Nucleus accumbens (tissue), 56 donors: Measurements from ENCODE around the gene RAB44.

ENCODE experiments used
- DNase-seq, 56 donors: peaks; one replicate each; lab custom pipeline; 2025; lab: John Stamatoyannopoulos, UW

Gene RAB44

DNA sequence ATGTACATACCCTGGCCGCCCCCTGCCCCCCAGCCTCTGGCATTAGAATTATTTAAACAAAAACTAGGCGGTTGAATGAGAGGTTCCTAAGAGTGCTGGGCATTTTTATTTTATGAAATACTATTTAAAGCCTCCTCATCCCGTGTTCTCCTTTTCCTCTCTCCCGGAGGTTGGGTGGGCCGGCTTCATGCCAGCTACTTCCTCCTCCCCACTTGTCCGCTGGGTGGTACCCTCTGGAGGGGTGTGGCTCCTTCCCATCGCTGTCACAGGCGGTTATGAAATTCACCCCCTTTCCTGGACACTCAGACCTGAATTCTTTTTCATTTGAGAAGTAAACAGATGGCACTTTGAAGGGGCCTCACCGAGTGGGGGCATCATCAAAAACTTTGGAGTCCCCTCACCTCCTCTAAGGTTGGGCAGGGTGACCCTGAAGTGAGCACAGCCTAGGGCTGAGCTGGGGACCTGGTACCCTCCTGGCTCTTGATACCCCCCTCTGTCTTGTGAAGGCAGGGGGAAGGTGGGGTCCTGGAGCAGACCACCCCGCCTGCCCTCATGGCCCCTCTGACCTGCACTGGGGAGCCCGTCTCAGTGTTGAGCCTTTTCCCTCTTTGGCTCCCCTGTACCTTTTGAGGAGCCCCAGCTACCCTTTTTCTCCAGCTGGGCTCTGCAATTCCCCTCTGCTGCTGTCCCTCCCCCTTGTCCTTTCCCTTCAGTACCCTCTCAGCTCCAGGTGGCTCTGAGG is 11.5 kb upstream of the RAB44 start:
- no peak for DNase-seq

DNA sequence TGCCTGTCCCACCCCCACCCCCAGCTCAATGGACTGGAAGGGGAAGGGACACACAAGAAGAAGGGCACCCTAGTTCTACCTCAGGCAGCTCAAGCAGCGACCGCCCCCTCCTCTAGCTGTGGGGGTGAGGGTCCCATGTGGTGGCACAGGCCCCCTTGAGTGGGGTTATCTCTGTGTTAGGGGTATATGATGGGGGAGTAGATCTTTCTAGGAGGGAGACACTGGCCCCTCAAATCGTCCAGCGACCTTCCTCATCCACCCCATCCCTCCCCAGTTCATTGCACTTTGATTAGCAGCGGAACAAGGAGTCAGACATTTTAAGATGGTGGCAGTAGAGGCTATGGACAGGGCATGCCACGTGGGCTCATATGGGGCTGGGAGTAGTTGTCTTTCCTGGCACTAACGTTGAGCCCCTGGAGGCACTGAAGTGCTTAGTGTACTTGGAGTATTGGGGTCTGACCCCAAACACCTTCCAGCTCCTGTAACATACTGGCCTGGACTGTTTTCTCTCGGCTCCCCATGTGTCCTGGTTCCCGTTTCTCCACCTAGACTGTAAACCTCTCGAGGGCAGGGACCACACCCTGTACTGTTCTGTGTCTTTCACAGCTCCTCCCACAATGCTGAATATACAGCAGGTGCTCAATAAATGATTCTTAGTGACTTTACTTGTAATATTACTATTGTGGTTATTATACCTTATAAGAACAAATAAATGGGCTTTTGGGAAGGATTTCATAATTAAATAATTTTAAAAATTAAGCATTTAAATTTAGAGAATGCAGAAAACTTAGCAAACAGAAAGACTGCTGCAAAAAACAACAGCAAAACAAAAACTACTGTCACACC is 10.7 kb upstream of the RAB44 start:
- no peak for DNase-seq

DNA sequence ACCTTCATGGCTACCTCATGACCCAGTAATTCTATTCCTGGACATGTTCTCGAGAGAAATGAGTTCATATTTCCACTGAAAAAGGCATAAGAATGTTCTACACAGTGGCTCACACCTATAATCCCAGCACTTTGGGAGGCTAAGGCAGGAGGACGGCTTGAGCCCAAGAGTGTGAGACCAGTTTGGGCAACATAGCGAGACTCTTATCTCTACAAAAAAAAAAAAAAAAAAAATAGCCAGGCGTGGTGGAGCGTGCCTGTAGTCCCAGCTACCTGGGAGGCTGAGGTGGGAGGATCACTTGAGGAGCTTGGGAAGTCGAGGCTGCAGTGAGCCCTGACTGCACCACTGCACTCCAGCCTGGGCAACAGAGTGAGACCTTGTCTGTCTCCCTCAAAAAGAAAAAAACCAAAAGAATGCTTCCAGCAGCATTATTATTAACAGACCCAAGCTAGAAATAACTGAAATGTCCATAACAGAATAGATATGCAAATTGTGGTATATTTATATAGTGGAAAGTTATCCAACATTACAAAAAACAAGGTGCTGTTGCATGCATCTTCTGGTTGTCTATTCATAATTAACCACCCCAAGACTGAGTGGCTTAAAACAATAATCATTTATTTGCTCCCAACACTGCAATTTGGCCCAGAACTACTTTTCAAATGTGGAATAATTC is 9.4 kb upstream of the RAB44 start:
- no peak for DNase-seq

DNA sequence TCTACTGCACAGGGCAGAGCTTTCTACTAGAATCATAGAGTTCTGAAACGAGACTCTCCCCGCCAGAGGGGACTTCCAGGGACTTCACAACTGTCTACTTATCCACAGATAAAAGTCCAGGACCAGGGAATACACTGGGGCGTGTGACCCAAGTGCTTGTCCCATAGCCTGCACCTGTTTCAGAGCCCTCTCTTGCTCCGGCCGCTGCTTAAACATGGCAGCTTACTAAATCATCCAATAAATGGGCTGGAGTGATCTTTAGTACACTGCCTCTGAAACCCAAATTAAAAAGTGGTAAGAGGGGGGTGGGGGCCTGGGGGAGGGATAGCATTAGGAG is 8.9 kb upstream of the RAB44 start:
- no peak for DNase-seq

DNA sequence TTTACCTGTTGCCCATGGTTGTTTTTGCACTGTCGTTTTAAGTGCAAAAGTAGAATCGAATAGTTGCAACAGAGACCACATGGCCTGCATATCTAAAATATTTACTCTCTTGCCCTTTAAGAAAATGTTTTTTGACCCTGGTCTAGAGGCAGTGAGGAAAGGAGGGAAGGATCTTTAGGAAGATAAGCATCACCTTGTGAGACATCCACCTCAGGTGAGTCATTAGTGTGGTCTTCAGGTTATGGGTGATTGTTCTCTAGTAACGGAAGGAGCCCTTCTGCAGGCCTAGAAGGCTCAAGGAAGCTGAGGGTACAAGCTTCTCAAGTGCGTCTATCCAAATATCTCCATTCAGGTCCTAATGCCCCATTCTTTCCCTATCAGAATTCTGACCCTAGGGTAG is 6.6 kb upstream of the RAB44 start:
- DNase-seq: no peak

DNA sequence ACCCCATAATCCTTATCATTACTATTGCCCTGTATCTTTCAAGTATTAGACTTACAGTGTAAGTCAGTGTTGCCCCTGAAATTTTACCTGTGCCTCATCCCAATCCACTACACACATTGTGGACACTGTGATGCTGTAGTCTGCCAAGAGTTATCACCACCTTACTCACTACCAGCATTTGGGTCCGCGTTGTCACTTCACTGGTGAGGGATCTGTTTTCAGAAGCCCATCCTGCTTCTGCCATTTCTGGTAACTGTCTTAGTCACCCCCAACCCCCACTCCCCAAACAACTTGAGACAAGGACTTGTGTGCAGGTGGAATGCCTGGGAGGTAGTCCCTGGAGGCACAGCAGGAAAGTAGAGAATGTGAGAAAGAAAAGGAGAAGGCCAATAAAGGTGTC is 6.0 kb upstream of the RAB44 start:
- no peak for DNase-seq

DNA sequence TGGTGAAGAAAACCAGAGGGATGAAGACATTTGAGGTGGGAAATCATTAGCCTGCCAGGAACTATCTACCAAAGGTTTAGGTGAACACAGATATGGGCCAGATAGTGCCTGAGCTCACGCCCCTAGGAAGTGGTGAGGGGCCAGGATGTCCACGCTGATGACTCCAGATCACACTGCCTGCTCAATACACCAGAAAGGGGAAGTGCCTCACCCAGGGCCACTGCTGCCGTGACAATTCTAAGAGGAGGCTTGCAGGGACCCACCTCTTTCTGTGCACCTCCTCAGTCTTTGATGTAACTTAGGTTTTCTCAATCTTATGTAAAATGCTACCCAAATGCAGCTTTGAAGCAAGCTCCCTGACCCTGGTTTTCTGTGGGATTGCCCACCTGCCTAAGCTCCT is 5.4 kb upstream of the RAB44 start:
- DNase-seq: no peak

GRCh38 chr6:36692861-36693702 is 4.5 kb upstream of the RAB44 start:
- peak in 1 of 56 donors; percentile 17 for DNase-seq

- DNase-seq: no peak
Measured at GRCh38 chr6:36694616-36695015, 3.0 kb upstream of the RAB44 start.

DNA sequence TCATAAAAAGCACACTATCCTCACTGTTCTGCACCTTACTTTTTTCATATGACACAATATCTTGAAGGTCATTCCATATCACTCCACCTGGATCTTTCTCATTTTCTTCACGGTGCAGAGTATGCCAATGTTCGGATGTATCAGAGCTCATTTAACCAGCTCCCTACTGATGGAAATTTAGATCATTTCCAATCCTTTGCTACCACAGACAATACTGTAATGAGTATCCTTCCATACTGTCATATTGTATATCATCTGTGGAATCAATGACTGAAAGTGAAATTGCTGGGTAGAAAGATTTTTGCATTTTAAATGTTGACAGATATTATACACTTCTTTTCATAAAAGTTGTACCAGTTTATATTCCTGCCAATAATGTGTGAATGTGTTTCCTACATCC is 2.2 kb upstream of the RAB44 start:
- DNase-seq: no peak

GRCh38 chr6:36698196-36698595 is 570 bp downstream of the RAB44 start:
- no peak for DNase-seq

- no peak for DNase-seq
Measured at GRCh38 chr6:36698871-36699271, 1.2 kb downstream of the RAB44 start.

DNA sequence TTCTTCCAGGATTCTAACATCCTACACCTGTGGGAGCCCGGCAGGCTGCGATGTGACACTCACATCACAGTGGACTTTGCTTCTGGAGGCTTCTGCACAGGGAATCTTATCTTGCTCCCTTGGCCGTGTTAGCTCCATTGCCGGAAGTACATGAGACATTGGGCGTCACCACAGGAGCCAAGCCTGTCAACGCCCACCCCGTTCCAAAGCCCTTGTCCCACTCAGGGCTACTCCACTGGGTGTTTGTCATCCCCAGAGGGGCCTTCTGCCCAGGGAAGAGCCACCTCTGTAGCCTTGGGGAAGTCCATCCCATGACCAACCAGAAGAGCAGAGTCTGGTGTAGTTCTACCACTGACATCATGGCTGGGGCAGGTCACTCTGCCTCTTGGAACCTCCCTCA is 1.7 kb downstream of the RAB44 start:
- no peak for DNase-seq

DNA sequence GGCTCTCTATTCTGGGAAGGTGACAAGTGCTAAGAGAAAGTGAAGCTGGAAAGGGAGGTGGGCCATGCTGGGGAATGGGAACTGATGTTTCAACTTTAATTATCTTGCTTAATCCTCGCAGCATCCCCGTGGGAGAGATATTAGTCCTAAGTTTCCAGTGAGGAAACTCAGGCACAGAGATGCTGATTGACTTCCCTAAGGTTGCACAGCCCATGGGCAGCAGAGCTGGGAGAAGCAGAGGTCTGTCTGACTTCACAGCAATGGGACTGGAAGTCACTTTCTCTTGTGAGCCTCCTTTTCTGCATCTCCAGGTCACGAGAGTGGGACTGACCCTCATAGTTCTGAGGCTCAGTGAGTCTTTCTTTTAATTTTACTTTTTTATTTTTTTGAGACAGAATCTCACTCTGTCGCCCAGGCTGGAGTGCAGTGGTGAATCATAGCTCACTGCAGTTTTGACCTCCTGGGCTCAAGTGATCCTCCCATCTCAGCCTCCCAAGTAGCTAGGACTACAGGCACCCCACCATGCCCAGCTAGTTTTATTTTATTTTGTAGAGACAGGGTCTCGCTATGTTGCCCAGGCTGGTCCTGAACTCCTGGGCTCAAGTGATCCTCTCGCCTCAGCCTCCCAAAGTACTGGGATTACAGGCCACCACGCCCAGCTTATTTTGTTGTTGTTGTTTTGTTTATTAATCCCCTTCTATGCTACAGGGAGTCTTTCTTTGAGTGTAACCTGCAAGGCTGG is 2.6 kb downstream of the RAB44 start:
- no peak for DNase-seq

DNA sequence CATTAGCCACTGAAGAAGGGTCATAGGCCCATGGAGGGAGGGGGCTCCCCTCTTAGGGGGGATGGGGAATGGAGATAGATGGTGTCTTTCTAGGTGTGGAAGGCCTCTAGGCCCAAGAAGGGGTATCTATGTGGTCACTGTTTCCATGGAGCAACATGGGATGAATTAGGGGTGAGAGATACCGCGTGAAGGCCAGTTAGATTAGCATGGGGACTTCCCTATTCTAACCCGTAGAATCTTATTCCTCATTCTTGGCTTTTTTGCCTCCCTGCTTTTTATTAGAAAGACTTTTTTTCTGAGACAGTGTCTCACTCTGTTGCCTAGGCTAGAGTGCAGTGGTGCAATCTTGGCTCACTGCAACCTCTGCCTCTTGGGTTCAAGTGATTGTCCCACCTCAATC is 3.2 kb downstream of the RAB44 start:
- DNase-seq: no peak

GRCh38 chr6:36701401-36701991 is 3.9 kb downstream of the RAB44 start:
- no peak for DNase-seq

DNA sequence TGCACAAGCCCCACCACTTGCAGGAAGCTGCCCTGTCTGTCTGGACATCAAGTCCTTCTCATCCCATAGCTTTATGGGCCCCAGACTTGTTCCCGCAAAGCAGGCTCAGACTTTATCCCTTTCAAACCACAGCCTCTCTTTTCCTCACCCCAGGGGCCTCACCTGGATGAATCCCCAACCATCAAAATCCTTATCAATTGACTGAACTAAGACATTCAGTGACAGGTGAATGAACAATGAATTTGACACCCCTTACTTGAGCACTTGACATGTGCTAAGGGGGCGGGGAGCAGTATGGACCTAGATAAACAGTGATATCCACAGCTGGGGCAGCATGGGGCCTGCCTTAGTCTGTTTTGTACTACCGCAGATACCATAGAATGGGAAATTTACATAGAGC is 5.0 kb downstream of the RAB44 start:
- DNase-seq: no peak

- no peak for DNase-seq
Measured at GRCh38 chr6:36703081-36703606, 5.5 kb downstream of the RAB44 start.

- no peak for DNase-seq
Measured at GRCh38 chr6:36703982-36704381, 6.4 kb downstream of the RAB44 start.
